HCT116 (cell line): Measurements from ENCODE around the gene EVI5L. TPM values are rescaled to one million over a fixed set of nuclear protein-coding genes. Genes with fewer than 3 reads are reported as not detected.

Source experiments
- ATAC-seq: fragments of 200-7000 bp; cut with Tn5 transposase; 2 replicates; pipeline ENCODE4 v1.9.1; 2020; ENCODE audit warnings: mild to moderate bottlenecking, moderate library complexity
- BruUV-seq: library from RNA; stranded (reverse); fragments of 400-500 nt; replicated peaks from 2 replicates; lab custom pipeline; 2021; lab: Mats Ljungman, UMichigan
- CTCF ChIA-PET: fragments of 300-600 bp; sonication (Branson Sonifier 250); formaldehyde crosslinking; loops from one replicate; lab custom pipeline; 2021; ENCODE audit warnings: antibody characterized with exemption; lab: Charles Lee
- POLR2A ChIA-PET: fragments of 300-600, 350-600 bp; sonication (Branson Sonifier 250); formaldehyde crosslinking; loops from one replicate; lab custom pipeline; 2021; ENCODE audit warnings: antibody characterized with exemption; lab: Charles Lee
- RAD21 ChIA-PET, 2 experiments: fragments of 300-600 bp; sonication (Branson Sonifier 250); formaldehyde crosslinking; loops; one replicate each; lab custom pipeline; 2023; ENCODE audit warnings: low total read pairs in 2 of 2; ENCODE audit not compliant: uncharacterized antibody in 2 of 2, unreplicated experiment in 2 of 2, low non-redundant PET in 1 of 2; lab: Charles Lee
- DNase-seq: peaks from one replicate; pipeline ENCODE4 v3.0.0-alpha.2; 2010; ENCODE audit warnings: low read depth, low spot score
- H2AFZ ChIP-seq: fragments of 200-600 bp; shearing (Covaris generic), sonication (generic); 2 replicates; pipeline ENCODE4 v1.6.1; 2017; ENCODE audit warnings: low read depth, mixed run types, mixed read lengths, antibody characterized with exemption, low read length; ENCODE audit not compliant: poor library complexity, severe bottlenecking
- H3K27ac ChIP-seq: 2 replicates; pipeline ENCODE4 v1.5.1; 2012; ENCODE audit warnings: low read depth, low read length
- H3K27me3 ChIP-seq: fragments of 200-600 bp; sonication (generic); 2 replicates; pipeline ENCODE4 v1.6.1; 2016; ENCODE audit warnings: mixed run types, low read length, mixed read lengths; ENCODE audit not compliant: insufficient read depth
- H3K36me3 ChIP-seq, 2 experiments: fragments of 200-500 bp in 1 of 2; fragments of 200-600 bp in 1 of 2; sonication (Bioruptor generic) in 1 of 2; sonication (generic) in 1 of 2; 2 replicates each; pipeline versions ENCODE4 v1.5.1 to v1.6.1; 2014 to 2016; ENCODE audit warnings: low read length in 2 of 2, inconsistent platforms in 1 of 2, mixed read lengths in 1 of 2, mixed run types in 1 of 2; ENCODE audit not compliant: insufficient read depth in 2 of 2, control insufficient read depth in 1 of 2
- H3K4me1 ChIP-seq, 2 experiments: fragments of 200-600 bp in 1 of 2; sonication (generic) in 1 of 2; 2 replicates each; pipeline versions ENCODE4 v1.5.1 to v1.6.1; 2012 to 2017; ENCODE audit warnings: low read length in 2 of 2, inconsistent platforms in 1 of 2, mild to moderate bottlenecking in 1 of 2, mixed read lengths in 1 of 2, mixed run types in 1 of 2, moderate library complexity in 1 of 2; ENCODE audit not compliant: insufficient read depth in 2 of 2, control insufficient read depth in 1 of 2
- H3K4me2 ChIP-seq: fragments of 200-600 bp; sonication (generic); 2 replicates; pipeline ENCODE4 v1.6.1; 2017; ENCODE audit warnings: mixed run types, low read length, mixed read lengths
- H3K4me3 ChIP-seq, 2 experiments: fragments of 200-600 bp in 1 of 2; sonication (generic) in 1 of 2; replicated peaks in 1 of 2; 2 replicates each; pipeline ENCODE4 v1.5.1; 2011 to 2016; ENCODE audit warnings: low read length in 2 of 2, control low read depth in 1 of 2, low read depth in 1 of 2, mild to moderate bottlenecking in 1 of 2, mixed read lengths in 1 of 2, mixed run types in 1 of 2
- H3K79me2 ChIP-seq: fragments of 200-600 bp; sonication (generic); 2 replicates; pipeline ENCODE4 v1.6.1; 2017; ENCODE audit warnings: mild to moderate bottlenecking, mixed run types, low read length, moderate library complexity, mixed read lengths; ENCODE audit not compliant: insufficient read depth
- H3K9ac ChIP-seq: fragments of 200-600 bp; sonication (generic); 2 replicates; pipeline ENCODE4 v1.6.1; 2016; ENCODE audit warnings: low read length, mixed read lengths
- H3K9me2 ChIP-seq: fragments of 200-600 bp; sonication (generic), shearing (Covaris generic); 2 replicates; pipeline ENCODE4 v1.6.1; 2017; ENCODE audit warnings: mixed run types, mild to moderate bottlenecking, moderate library complexity; ENCODE audit not compliant: insufficient read depth
- H3K9me3 ChIP-seq, 2 experiments: fragments of 200-500 bp in 1 of 2; fragments of 200-600 bp in 1 of 2; sonication (Bioruptor generic) in 1 of 2; sonication (generic) in 1 of 2; 2 replicates each; pipeline ENCODE4 v1.6.1; 2014 to 2017; ENCODE audit warnings: low read length in 2 of 2, mixed read lengths in 2 of 2, inconsistent platforms in 1 of 2, low read depth in 1 of 2, mild to moderate bottlenecking in 1 of 2, mixed run types in 1 of 2, moderate library complexity in 1 of 2; ENCODE audit not compliant: control insufficient read depth in 1 of 2, insufficient read depth in 1 of 2
- H4K20me1 ChIP-seq: fragments of 200-600 bp; sonication (generic), shearing (Covaris generic); 2 replicates; pipeline ENCODE4 v1.6.1; 2017; ENCODE audit warnings: mixed run types, mild to moderate bottlenecking, moderate library complexity; ENCODE audit not compliant: insufficient read depth
- CBX3 ChIP-seq: IDR thresholded peaks from 2 replicates; pipeline ENCODE4 v1.6.1; 2012; ENCODE audit warnings: low read depth
- CTCF ChIP-seq, 3 experiments: fragments of 200-600 bp in 1 of 3; sonication (generic) in 1 of 3; IDR thresholded peaks in 2 of 3; conservative IDR thresholded peaks in 1 of 3; 2 replicates each; pipeline ENCODE4 v1.5.1; 2012 to 2017; ENCODE audit warnings: low read depth in 2 of 3, low read length in 2 of 3, antibody characterized with exemption in 1 of 3, borderline replicate concordance in 1 of 3, control low read depth in 1 of 3, mild to moderate bottlenecking in 1 of 3, mixed read lengths in 1 of 3, mixed run types in 1 of 3, moderate library complexity in 1 of 3; ENCODE audit not compliant: insufficient read depth in 1 of 3
- ZNF274 ChIP-seq: fragments of 200-500 bp; sonication (Bioruptor generic); IDR thresholded peaks from 2 replicates; pipeline ENCODE4 v1.6.1; 2014; ENCODE audit warnings: mild to moderate bottlenecking, low read depth, low read length, inconsistent platforms
- intact Hi-C: fragments of 100-400 bp; cut with micrococcal nuclease; formaldehyde crosslinking; loops from 2 replicates; pipeline ENCODE4 v1.10.0; 2022
- total RNA-seq: library from RNA; stranded (reverse); gene quantifications from one replicate; pipeline ENCODE4 v1.2.1, GENCODE V29; 2021; ENCODE audit not compliant: unreplicated experiment

Gene EVI5L
- total RNA-seq, 1 experiment from 2014 or later: 15.0 TPM

GRCh38 chr19:7829561-7830271 lies at the start of gene EVI5L (continued):
- no peak for TF ChIP-seq ZNF274

- ChIA-PET POLR2A (no interaction called here), CTCF (interaction anchor here (0.9 kb wide), 1 partner anchor 18 kb away, joined by 3 read pairs; no protein-coding TSS in a partner anchor), RAD21 (no interaction called here)
- intact Hi-C loops: no loop called here
- Histone ChIP-seq H3K4me2 (no peak overlapping the region), H3K79me2 (no peaks in the 10 kb centered on the region), H3K9me2 (no peaks in the 10 kb centered on the region), H3K27me3 (peaks cover 6% of the 10 kb centered on the region; the same call in 1 of the 2 replicates), H3K27ac (no peak overlapping the region), H2AFZ (no peak overlapping the region), H3K9me3 (no peaks in the 10 kb centered on the region), H3K4me1 (peaks cover 6 to 10% of the 10 kb centered on the region in 2 experiments), H3K4me3 (no peak overlapping the region), H3K9ac (no peak overlapping the region), H4K20me1 (no peaks in the 10 kb centered on the region), H3K36me3 (no peaks in the 10 kb centered on the region)
- DNase-seq: no peak
- peak; percentile 34; the same call in 1 of the 2 replicates for ATAC-seq
- TF ChIP-seq CTCF (IDR thresholded peaks at IDR 0.05 in 2 of 3, conservative IDR thresholded peaks at IDR 0.05 in 1 of 3; ENCODE audit: borderline replicate concordance in 1 of 3, insufficient read depth in 1 of 3, low read depth in 2 of 3, low read length in 2 of 3): 0 out of 6 replicates have a peak, but pooled peaks of 2 of the 3 experiments have one; percentile 9 to 11
- no peak for TF ChIP-seq CBX3
- no TSS peak for BruUV-seq
Observed at GRCh38 chr19:7781157-7781556, 48.9 kb upstream of the EVI5L start.
